AML-193 (cell line): ENCODE data around the gene CYSLTR1.
A peak's percentile ranks its signal among the peaks of the same experiment; 100 is the strongest.
"Not testable (repeated sequence)": the region's sequence is repeated elsewhere in the genome, so short reads cannot be mapped to it uniquely, and the experiment has no call there.

ENCODE experiments used
- DNase-seq, 2 experiments: peaks; one replicate each; lab custom pipeline; 2025; lab: John Stamatoyannopoulos, UW

The CYSLTR1 gene

DNA sequence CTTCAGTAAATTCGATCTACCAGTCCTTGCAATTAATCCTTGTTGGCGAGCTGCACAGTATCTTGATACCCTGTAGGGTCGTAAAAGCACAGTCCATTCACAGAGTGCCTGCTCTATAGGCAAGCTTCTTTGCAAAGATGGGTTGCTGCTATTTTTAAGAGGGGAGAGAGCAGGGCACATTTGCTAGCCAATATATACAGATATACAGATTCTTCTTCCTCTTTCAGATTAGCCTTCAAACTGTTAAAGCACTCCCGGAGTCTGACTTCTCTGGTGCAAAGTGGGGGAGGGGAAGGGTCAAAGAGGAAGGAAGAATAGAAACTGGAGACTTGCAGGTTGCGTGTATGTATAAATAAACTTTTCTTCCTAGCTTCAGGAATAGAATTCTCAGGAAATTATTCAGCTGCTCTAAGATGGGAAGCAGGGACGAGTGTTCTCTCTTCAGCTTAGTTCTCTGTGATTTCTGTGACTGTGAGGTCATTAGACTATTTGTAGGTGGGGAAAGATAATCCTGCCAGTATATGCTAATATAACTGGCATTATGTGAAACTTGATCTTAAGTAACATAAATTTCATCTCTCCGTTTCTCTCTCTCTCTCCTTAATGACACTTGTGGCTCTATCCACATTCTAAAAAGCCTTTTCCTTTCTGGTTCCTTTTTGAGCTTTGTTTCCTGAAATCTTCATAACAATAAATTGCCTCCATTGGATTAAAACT is at the start of gene CYSLTR1:
Gene CYSLTR1, minus strand, starts transcription at position 242 of the 717 bp plus-strand sequence. CDS start 53,865 bp downstream, outside the sequence.
- DNase-seq, result peak; percentile 59 to 61

DNA sequence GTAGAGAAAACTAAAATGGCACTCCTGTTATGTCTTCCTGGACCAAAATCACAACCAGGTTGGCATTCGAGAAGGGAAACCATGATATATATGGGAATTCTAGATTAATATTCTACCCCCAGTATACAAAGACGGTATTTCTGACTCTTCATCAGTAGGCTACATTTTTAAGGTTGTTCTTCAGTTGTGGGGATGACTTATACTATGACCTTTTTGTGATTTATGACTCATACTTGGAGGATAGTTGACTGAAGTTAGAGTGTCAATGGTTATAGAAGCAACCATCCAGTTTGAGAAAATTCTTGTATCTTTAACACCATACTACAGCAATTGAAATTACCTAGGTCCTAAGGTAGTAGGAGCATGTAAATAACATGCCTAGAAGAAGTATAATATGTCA is 49.8 kb upstream of the CYSLTR1 start:
- DNase-seq, result no peak

DNA sequence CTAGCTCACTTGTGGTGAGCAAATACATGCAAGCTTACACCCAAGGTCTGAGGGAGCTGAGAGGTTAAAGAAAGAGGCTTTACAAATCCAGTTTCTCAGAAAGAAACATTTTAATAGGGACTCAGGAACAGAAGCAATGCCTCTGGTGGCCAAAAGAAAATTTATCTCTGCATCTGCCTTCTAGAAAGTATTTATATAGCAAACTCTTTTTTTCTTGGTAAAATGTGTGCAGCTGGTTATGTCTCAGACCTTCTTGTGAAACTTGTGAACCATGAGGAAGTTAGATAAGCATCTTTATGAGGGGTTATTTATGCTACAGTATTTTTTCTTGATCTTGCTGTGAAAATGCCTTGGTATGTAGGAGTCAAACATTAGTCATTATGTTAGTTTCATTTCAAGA is 48.5 kb upstream of the CYSLTR1 start:
- DNase-seq, result peak; percentile 37 to 45

GRCh38 chrX:78366576-78366975 is 39.2 kb upstream of the CYSLTR1 start:
- DNase-seq, result no peak

- no peak for DNase-seq
Observed at GRCh38 chrX:78357342-78358055, 30.1 kb upstream of the CYSLTR1 start.

- no peak for DNase-seq
Observed at GRCh38 chrX:78333521-78333920, 6.1 kb upstream of the CYSLTR1 start.

- DNase-seq, result peak; percentile 3 to 5
Observed at GRCh38 chrX:78331708-78332107, 4.3 kb upstream of the CYSLTR1 start.

- no peak for DNase-seq
Observed at GRCh38 chrX:78330540-78330939, 3.1 kb upstream of the CYSLTR1 start.

DNA sequence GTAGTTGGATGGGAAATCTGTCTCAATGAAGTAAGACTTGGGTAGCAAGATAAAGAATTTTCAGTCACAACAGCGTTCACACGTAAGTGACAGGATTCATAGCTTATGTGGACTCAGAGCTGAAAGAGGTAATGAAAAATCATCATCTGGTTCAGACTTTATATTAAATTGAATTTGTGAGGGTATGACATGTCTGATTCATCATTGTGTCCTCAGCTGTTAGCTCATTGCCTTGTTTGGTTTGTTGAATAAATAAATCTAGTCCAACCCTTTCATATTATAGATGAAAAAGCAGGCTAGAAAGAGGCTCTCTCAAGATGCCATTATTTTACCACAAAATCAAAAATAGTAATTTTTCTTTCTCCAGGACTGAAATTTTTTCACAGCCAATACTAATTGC is 2.7 kb upstream of the CYSLTR1 start:
- no peak for DNase-seq

GRCh38 chrX:78329486-78329885 is 2.1 kb upstream of the CYSLTR1 start:
- DNase-seq, result no peak

DNA sequence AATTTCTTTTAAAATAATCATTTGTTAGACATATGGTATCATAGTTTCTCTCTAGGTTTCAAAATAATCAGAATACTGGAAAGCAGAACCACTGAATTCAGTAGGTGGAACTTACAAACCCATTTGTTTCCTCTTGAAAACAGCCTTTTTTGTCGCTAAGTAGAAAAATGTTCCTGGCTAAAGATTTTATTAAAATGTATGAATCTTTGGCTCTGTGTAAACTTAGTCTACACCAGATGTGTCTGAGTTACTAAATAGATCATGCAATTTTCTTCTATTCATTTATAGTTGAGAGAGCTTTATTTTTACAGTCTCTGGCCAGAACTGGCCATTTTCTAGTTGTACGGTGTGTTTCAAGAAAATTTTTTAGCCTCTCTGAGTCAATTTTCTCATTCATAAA is 1.0 kb downstream of the CYSLTR1 start:
- DNase-seq, result no peak

DNA sequence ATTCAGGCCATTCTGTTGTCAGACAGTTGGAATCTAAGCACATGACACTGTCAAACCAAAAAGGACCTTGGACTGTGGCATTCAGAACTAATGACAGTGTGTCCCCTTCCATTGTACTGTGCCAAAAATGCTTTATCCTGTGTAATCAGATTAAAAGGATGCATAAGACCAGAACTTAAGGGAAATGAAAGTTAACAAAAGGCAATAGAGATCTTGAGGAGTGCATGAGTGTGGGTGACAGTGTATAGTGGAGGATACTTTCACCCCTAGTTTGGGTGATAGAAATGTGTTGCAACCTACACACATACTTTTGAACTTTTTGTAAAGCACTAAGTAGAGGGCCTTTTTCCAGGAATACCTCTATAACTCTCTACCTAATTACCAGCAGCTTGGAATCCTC is 4.5 kb downstream of the CYSLTR1 start:
- DNase-seq, result no peak

- peak; percentile 83 to 86 for DNase-seq
Observed at GRCh38 chrX:78321809-78322208, 5.6 kb downstream of the CYSLTR1 start.

DNA sequence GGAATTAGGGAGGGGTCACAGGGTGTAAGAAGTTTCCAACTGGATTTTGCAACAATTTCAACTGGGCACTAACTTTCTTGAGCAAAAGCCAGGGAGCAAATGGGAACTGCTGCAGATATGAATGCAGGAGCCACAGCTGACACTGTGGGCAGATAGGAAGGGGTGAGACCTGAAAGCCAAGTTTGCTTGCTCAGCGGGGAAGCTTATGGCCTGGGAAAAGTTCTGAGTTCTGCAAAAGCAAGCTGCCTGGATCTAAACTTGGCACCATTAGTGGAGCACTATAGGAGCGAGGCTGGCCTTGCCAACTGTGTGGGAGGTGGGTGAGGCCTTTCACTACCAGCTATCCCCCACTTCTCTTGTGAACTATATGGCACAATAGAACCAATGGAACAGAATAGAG is 11.1 kb downstream of the CYSLTR1 start:
- no peak for DNase-seq

DNA sequence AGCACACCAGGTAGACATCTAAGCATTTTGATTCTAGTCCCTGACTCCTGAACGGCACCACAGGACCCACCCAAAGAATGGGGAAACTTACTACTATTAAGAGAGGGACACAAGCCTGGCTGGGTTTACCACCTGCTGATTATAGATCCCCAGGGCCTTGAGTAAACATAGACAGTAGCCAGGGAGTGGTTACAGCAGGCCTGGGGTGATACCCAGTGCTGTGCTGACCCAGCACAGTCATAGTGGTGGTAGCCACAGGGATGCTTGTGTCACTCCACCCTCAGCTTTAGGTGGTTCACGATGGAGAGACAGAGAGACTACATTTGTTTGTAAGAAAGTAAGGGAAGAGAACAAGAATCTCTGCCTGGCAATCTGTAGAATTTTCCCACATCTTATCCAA is 11.7 kb downstream of the CYSLTR1 start:
- DNase-seq, result no peak

GRCh38 chrX:78314561-78314960 is 12.8 kb downstream of the CYSLTR1 start:
- DNase-seq, result peak; percentile 61 to 70

DNA sequence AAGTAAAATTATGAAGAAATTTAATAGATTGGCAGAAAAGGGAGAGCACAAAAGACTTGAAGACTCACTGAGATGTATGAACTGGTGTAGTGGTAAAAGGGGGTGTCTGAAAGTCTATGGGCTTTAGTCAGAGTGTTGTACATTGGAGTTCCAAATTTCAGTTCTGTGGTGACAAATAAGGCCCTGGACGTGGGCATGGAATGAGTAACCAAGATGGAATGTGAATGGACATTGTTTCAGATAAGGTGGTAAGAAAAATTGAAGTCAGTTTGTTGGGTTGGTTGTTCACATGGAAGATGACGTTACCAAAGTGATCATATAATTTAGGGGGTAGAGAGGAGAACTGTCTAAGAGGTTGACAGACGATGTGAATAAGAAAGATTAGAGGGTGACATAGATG is 13.9 kb downstream of the CYSLTR1 start:
- no peak for DNase-seq

DNA sequence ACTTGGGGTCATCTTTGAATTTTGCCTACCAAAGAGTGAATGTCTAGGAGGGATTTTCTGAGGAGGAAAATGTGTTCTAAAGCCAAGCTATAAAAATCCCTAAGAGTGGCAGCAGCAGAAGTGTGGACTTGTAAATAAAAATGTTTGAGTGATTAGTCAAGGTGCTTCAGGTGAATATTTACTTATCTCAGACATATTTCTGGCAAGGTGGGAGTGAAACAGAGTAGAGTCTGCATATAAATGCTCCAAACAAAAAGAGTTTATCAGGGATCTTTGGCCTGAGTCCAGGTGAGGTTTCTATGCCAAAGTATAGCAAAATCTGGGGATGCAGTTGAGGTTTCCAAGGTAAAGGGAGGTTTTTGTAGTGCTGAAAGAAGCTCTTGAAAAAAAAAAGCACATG is 19.7 kb downstream of the CYSLTR1 start:
- no peak for DNase-seq

- no peak for DNase-seq
Observed at GRCh38 chrX:78303086-78303485, 24.3 kb downstream of the CYSLTR1 start.

DNA sequence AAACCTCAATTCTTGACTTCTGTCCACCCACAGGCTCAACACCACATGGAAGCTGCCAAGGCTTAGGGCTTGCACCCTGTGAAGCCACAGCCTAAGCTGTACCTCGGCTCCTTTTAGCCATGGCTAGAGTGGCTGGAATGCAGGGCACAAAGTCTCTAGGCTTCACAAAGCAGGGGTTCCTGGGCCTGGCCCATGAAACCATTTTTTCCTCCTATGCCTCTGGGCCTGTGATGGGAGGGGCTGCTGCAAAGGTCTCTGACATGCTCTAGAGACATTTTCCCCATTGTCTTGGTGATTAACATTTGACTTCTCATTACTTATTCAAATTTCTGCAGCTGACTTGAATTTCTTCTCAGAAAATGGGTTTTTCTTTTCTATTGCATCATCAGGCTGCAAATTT is 26.5 kb downstream of the CYSLTR1 start:
- DNase-seq, result not testable (repeated sequence)

DNA sequence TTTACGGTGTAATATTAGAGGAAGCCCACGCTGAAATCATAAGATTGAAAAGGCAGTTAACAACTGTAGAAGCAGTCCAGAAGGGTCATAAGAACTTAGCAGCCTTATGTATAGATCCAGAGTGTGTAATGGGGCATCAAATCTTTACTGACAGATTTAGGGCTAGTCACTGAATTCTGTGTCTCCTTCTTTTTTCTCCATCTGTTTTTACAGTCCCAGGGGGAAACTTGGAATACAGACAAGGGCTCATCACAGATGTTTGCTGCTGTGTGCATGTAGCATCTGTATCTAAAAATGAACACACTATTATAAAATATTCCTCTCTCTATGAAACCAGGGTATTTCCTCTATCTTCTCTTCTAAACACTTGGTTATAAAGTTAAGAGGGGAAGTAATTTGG is 43.9 kb downstream of the CYSLTR1 start:
- DNase-seq, result no peak

DNA sequence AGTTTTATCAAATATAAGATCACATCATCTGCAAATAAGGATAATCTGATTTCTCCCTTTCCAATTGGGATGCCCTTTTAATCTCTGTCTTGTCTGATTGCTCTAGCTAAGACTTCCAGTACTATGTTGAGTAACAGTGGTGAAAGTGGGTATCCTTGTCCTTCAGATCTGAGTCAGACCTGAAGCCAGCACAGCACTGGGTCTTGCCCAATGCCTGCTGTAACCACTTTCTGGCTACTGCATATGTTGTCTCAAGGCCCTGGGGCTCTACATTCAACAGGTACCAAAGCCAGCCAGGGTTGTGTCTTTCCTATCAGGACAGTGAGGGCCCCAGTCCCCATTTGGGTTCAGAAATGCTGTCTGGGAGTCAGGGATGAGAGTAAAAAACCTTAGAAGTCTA is 90.3 kb downstream of the CYSLTR1 start:
- DNase-seq, result peak; percentile 31 to 33

GRCh38 chrX:78226047-78226446 is 101.4 kb downstream of the CYSLTR1 start:
- not testable (repeated sequence) for DNase-seq
